Inflammatory macrophage (primary cell): Measurements from ENCODE around the gene IPO7.
"Not testable (repeated sequence)": the region's sequence is repeated elsewhere in the genome, so short reads cannot be mapped to it uniquely, and the experiment has no call there.

Experiments
- DNase-seq, 2 donors: peaks; one replicate each; pipeline ENCODE4 v3.0.0-alpha.2; 2020 to 2022

The IPO7 gene

GRCh38 chr11:9399466-9399865, 15.0 kb downstream of the IPO7 start:
- no peak for DNase-seq

DNA sequence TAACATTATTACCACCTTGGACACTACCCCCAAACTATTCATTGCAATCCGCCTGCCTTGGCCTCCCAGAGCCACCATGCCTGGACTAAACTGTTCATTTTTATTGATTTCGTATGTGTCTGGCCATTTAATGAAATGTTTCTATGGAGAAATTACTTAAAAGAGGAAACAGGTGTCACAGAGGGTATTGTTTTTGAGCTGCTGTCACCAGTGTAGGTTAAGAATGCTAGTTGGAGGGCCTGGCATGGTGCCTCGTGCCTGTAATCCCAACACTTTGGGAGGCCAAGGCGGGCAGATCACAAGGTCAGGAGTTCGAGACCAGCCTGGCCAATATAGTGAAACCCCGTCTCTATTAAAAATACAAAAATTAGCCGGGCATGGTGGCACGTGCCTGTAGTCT, 17.4 kb downstream of the IPO7 start:
- not testable (repeated sequence) for DNase-seq

- no peak for DNase-seq
Observed at GRCh38 chr11:9428706-9429105, 44.3 kb downstream of the IPO7 start.

GRCh38 chr11:9438611-9439010, 54.2 kb downstream of the IPO7 start:
- DNase-seq: peak in 1 of 2 donors; percentile 5

- no peak for DNase-seq
Observed at GRCh38 chr11:9446230-9446629, 61.8 kb downstream of the IPO7 start.

DNA sequence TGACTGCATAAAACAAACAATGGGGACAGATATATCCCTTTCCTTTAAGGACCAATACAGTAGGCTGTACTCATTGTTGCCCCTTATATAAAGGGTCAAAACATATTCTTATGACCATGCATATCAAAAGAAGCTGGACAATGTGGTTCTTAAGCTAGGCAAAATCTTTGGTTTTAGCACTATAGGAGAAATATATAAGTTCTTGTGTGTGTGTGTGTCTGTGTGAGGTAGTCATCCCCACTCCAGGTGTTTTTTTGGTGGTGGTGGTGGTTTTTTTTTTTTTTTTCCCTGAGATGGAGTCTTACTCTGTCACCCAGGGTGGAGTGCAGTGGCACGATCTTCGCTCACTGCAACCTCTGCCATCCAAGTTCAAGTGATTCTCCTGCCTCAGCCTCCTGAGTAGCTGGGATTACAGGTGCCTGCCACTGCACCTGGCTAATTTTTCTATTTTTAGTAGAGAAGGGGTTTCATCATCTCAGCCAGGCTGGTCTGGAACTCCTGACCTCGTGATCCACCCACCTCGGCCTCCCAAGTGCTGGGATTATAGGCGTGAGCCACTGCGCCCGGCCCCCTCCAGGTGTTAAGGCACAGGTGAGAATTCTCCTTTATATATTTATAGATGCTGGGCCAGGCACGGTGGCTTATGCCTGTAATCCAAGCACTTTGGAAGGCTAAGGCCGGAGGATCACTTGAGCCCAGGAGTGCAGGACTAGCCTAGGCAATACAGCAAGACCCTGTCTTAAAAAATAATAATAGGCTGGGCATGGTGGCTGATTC, 64.3 kb downstream of the IPO7 start:
- no peak for DNase-seq

DNA sequence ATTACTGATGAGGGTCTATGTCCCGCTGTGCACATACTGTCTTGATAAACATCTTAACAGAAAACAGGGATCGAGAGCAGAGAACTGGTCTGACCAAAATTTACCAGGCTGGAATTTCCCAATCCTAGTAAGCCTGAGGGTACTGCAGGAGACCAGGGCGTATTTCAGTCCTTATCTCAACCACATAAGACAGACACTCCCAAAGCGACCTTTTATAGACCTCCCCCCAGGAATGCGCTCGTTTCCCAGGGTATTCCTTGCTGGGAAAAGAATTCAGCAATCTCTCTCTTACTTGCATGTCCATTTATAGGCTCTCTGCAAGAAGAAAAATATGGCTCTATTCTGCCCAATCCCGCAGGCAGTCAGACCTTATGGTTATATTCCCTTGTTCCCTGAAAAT, 67.6 kb downstream of the IPO7 start:
- DNase-seq: not testable (repeated sequence)

- DNase-seq: no peak
Observed at GRCh38 chr11:9455722-9456121, 71.3 kb downstream of the IPO7 start.

DNA sequence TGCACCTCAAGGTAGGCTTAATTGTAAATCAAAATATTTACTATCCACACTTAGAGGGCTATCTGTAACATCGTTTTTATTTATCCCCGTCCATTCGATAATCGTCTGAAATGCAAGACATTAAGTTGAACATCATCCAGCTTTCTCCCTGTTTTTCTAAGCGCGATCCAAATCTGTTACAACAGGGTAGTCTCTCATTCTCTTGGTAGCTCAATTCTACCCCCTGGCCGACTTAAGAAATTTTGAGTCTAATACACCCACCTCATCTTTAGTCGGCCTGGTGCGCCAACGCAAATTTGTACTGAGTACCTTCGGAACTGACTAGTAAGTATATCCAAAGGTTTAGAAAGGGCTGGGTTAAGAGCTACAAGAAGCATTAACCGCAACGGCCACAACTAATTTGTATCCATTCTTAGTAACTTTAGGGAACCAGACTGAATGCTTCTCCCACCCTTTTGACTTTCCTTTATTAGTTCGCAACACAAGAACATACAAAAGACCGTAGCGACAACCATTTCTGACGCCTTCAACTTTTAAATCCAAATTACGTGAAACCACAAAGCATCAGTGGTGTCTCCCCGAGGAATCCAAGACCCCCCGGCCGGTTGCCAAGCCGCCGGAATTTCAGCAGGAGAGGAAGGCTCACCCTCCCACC, 75.3 kb downstream of the IPO7 start:
- DNase-seq: peak; percentile 71 to 81

GRCh38 chr11:9460322-9461062, 76.0 kb downstream of the IPO7 start, which contains the start of gene ZNF143:
ZNF143 (plus strand) TSS chr11:9461012; CDS start chr11:9471309, 10,297 bp downstream.
- peak; percentile 100 for DNase-seq

DNA sequence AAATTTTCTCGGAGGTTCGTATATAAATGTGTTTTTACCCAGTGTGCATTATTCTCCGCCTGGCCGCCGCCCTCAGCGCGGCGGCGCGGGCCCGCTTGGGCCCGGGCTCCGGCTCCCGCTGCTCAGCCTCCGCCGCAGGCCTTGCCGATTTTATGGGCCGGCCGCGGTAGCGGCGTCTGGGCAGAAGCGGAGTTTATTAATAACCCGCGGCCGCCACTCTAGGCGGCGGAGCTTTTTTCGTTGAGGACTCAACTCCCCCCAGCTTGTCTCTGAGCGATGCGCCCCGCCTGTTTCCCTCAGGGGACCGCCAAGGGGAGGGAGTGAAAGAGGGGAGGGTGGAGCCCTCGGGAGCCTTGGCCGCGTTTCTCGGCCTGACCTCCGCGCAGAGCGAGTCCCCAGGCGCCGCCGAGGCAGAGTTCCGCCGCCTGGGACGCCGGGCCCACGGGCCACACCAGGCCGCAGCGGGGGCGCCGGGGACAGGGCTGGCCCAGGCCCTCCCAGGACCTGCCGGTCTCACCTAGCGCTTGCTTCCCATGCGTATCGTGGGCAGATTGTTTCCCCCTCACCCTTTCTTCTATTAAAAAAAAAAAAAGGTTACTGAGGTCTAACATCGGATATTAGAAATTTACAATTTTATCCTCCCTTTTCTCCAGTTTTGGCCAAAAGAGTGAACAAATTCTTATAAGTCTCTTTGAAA, 76.8 kb downstream of the IPO7 start:
- DNase-seq: peak; percentile 81 to 82

DNA sequence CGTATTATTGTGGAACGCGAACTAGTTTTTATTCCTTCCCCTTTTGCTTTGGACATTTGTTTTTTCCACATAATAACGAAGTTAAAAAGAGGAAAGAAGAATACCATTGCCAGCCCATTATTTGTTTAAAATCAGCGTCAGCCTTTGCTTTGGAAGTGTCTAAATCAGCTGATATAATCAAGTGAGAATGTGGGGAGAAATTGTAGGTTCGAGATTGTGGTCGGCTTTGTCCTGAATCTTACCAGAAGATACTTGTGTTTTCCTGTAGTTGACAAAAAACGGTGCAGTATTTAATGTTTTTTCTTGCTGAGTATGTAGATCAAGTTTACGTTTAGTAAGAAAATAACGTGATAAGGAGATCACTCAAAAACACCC, 77.3 kb downstream of the IPO7 start:
- DNase-seq: peak; percentile 59 to 60

DNA sequence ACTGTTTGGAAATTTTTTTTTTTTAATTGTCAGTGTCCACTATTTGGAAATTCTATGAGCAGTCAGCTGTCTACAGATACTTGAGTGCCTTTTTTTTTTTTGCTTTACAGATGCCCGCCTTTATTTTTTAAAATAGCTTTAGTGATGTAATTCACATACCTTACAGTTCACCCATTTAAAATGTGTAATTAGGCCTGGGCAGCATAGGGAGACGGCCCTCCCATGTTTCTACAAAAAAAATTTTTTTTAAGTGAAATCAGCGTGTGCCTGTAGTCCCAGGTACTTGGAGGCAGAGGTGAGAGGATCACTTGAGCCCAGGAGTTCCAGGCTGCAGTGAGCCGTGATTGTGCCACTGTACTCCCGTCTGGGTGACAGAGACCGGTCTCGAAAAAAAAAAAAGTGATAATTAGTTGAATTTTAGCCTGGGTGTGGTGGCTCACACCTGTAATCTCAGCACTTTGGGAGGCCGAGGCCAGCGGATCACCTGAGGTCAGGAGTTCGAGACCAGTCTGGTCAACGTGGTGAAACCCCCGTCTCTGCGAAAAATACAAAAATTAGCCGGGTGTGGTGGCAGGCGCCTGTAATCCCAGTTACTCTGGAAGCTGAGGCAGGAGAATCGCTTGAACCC, 77.8 kb downstream of the IPO7 start:
- DNase-seq: no peak

GRCh38 chr11:9462806-9463537, 78.5 kb downstream of the IPO7 start:
- no peak for DNase-seq

DNA sequence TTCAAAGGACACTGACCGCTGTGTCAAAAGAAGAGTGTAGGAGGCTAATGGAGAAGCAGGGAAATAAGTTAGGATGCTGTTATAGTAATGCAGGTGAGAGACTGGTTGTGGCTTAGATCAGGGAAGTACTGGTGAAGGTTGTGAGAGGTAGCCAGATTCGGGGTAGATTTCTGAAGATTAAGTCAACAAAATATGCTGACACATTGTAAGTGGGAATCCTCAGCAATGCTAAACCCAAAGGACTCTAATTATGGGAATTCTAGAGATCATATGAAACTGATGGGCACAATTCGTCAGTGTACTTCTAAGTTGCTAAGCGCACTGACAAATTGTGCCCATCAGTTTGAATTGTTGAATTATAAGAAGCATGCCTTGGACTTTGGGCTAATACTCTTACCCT, 86.3 kb downstream of the IPO7 start:
- no peak for DNase-seq

- DNase-seq: no peak
Observed at GRCh38 chr11:9473408-9473807, 89.0 kb downstream of the IPO7 start.

DNA sequence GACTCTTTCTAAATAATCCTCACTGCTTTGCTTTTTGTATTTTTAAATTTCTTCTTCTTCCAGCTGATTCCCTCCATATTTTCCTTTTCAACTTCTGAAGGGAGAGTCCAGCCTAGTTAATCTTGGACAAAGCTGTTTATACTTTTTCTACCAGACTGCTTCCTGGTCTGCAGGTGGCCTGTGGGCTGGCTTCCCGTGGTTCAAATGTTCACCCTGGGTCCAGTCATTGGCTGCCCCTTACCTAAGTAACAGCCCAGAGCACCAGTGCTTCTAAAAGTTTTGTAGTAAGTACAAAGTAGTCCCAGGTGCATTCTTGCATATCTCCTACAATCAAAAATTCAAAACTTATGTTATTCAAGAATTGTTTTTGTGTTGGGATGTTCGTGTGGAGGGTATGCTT, 95.4 kb downstream of the IPO7 start:
- DNase-seq: no peak

DNA sequence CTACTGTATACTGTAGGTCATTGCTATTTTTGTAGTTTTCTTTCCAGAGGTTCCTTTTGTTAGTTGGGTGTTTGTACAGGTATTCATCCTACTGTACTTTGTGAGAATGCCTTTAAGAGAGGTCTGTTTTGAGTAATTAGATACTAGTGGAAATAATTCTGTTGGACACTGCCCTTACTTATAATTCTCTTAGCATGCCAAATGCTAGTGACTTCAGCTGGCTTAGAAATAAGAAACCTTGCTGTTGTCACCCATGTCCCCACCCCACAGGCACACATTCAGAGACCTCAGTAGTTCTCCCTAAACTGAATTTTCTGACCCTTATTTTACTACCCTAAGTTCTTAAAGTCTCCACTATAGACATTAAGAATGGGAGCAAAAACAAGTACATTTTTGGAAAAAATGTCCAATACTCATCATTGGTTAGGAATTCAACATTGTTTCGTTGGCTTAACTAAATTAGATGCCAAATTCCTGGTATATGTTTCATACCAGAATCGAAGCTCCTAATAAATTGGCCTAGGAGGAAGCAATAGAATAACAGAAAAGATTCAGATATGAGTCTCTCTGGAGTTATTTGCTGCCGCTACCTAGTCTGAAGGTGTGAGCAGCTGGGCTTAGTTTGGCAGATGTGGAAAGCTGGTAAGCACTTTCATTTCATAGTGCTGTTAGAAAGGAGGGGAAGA, 104.8 kb downstream of the IPO7 start:
- no peak for DNase-seq

DNA sequence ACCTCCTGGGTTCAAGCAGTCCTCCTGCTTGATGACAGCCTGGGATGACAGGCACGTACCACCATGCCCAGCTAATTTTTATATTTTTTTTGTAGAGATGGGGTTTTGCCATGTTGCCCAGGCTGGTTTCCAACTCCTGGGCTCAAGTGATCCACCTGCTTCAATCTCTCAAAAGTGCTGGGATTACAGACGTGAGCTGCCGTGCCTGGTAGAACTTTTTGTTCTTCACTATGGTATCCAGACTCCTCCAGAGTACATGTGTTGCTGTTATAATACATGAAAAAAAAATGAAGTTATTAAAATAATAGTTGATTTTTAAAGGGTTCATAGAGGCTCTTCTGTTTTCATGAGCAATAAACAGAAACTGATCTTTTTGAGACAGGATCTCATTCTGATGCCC, 105.9 kb downstream of the IPO7 start:
- no peak for DNase-seq

GRCh38 chr11:9493492-9493891, 109.0 kb downstream of the IPO7 start:
- DNase-seq: peak in 1 of 2 donors; percentile 1

DNA sequence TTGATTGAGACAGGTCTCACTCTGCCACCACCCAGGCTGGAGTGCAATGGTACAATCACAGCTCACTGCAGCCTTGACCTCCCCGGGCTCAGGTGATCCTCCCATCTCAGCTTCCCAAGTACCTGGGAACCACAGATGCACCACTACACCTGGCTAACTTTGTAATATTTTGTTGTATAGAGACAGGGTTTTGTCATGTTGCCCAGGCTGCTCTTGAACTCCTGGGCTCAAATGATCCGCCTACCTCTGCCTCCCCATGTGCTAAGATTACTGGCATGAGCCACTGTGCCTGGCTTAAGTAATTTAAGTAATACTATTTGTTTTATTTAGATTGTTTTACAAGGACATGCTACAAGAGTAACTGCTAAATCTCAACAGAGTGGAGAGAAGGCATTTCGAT, 109.9 kb downstream of the IPO7 start:
- no peak for DNase-seq
